Measurements from ENCODE around the gene ITFG1.
"Not testable (repeated sequence)": the region's sequence is repeated elsewhere in the genome, so short reads cannot be mapped to it uniquely, and the experiment has no call there.

ITFG1 gene

GRCh38 chr16:47142821-47143676, 317.8 kb downstream of the ITFG1 start:
- Mint-ChIP-seq H3K9me3 (no peaks in the 10 kb centered on the region), H3K27me3 (ENCODE audit: low read depth) (peaks cover 36% of the 10 kb centered on the region), H3K27ac (no peak overlapping the region), H3K36me3 (ENCODE audit: low read depth) (no peaks in the 10 kb centered on the region), H3K4me1 (ENCODE audit: low read depth) (peaks cover 10% of the 10 kb centered on the region), H3K4me3 (peak overlapping the region; percentile 81)
- DNase-seq (ENCODE audit: low spot score), result peak; percentile 66

GRCh38 chr16:47142486-47142820, 318.4 kb downstream of the ITFG1 start:
- no peak overlapping the region for H3K27ac Mint-ChIP-seq
- no peaks in the 10 kb centered on the region for H3K36me3 Mint-ChIP-seq (ENCODE audit: low read depth)
- peaks cover 10% of the 10 kb centered on the region for H3K4me1 Mint-ChIP-seq (ENCODE audit: low read depth)
- no peaks in the 10 kb centered on the region for H3K9me3 Mint-ChIP-seq
- DNase-seq (ENCODE audit: low spot score), result no peak
- peaks cover 36% of the 10 kb centered on the region for H3K27me3 Mint-ChIP-seq (ENCODE audit: low read depth)
- H3K4me3 Mint-ChIP-seq, result peak overlapping the region; percentile 81

- Mint-ChIP-seq H3K36me3 (ENCODE audit: low read depth) (no peaks in the 10 kb centered on the region), H3K27me3 (ENCODE audit: low read depth) (peaks cover 36% of the 10 kb centered on the region), H3K4me1 (ENCODE audit: low read depth) (peaks cover 10% of the 10 kb centered on the region), H3K9me3 (no peaks in the 10 kb centered on the region), H3K4me3 (peak overlapping the region; percentile 81), H3K27ac (no peak overlapping the region)
- peak; percentile 77 for DNase-seq (ENCODE audit: low spot score)
These were observed 318.9 kb downstream of the ITFG1 start for GRCh38 chr16:47141773-47142485.

GRCh38 chr16:47140686-47141085, 320.2 kb downstream of the ITFG1 start:
- H3K4me1 Mint-ChIP-seq (ENCODE audit: low read depth), result peaks cover 12% of the 10 kb centered on the region
- peaks cover 31% of the 10 kb centered on the region for H3K27me3 Mint-ChIP-seq (ENCODE audit: low read depth)
- H3K36me3 Mint-ChIP-seq (ENCODE audit: low read depth), result no peaks in the 10 kb centered on the region

GRCh38 chr16:47139561-47140185, 321.2 kb downstream of the ITFG1 start:
- Mint-ChIP-seq H3K27ac (no peak overlapping the region), H3K9me3 (no peaks in the 10 kb centered on the region), H3K4me1 (ENCODE audit: low read depth) (peaks cover 12% of the 10 kb centered on the region), H3K4me3 (no peak overlapping the region), H3K36me3 (ENCODE audit: low read depth) (no peaks in the 10 kb centered on the region), H3K27me3 (ENCODE audit: low read depth) (peaks cover 21% of the 10 kb centered on the region)
- DNase-seq (ENCODE audit: low spot score), result no peak

More at GRCh38 chr16:47140686-47141085, 320.2 kb downstream of the ITFG1 start:
- no peak overlapping the region for H3K4me3 Mint-ChIP-seq
- no peak for DNase-seq (ENCODE audit: low spot score)
- H3K27ac Mint-ChIP-seq, result no peak overlapping the region
- H3K9me3 Mint-ChIP-seq, result no peaks in the 10 kb centered on the region

- DNase-seq (ENCODE audit: low spot score); H3K27ac Mint-ChIP-seq; H3K36me3 Mint-ChIP-seq (ENCODE audit: low read depth); H3K9me3 Mint-ChIP-seq; H3K4me3 Mint-ChIP-seq: not testable (repeated sequence)
- Mint-ChIP-seq H3K4me1 (ENCODE audit: low read depth) (peaks cover 12% of the 10 kb centered on the region), H3K27me3 (ENCODE audit: low read depth) (peaks cover 16% of the 10 kb centered on the region)
These were observed 322.9 kb downstream of the ITFG1 start for GRCh38 chr16:47137925-47138324.

GRCh38 chr16:47136099-47136842, 324.6 kb downstream of the ITFG1 start:
- Mint-ChIP-seq H3K4me3 (no peak overlapping the region), H3K27me3 (ENCODE audit: low read depth) (peaks cover 5% of the 10 kb centered on the region), H3K4me1 (ENCODE audit: low read depth) (peaks cover 2% of the 10 kb centered on the region), H3K9me3 (no peaks in the 10 kb centered on the region), H3K27ac (no peak overlapping the region), H3K36me3 (ENCODE audit: low read depth) (no peaks in the 10 kb centered on the region)
- DNase-seq (ENCODE audit: low spot score), result no peak

GRCh38 chr16:47134550-47134949, 326.3 kb downstream of the ITFG1 start:
- H3K27me3 Mint-ChIP-seq (ENCODE audit: low read depth), result peaks cover 11% of the 10 kb centered on the region
- no peak for DNase-seq (ENCODE audit: low spot score)
- no peaks in the 10 kb centered on the region for H3K9me3 Mint-ChIP-seq
- H3K4me1 Mint-ChIP-seq (ENCODE audit: low read depth), result peaks cover 2% of the 10 kb centered on the region
- H3K36me3 Mint-ChIP-seq (ENCODE audit: low read depth), result no peaks in the 10 kb centered on the region
- H3K27ac Mint-ChIP-seq, result no peak overlapping the region
- H3K4me3 Mint-ChIP-seq, result no peak overlapping the region

- H3K36me3 Mint-ChIP-seq (ENCODE audit: low read depth), result no peaks in the 10 kb centered on the region
- H3K27me3 Mint-ChIP-seq (ENCODE audit: low read depth), result peaks cover 10% of the 10 kb centered on the region
- no peak for DNase-seq (ENCODE audit: low spot score)
- H3K4me3 Mint-ChIP-seq, result no peak overlapping the region
- peaks cover 2% of the 10 kb centered on the region for H3K4me1 Mint-ChIP-seq (ENCODE audit: low read depth)
- no peak overlapping the region for H3K27ac Mint-ChIP-seq
- no peaks in the 10 kb centered on the region for H3K9me3 Mint-ChIP-seq
These were observed 328.6 kb downstream of the ITFG1 start for GRCh38 chr16:47132308-47132707.

- Mint-ChIP-seq H3K9me3 (no peaks in the 10 kb centered on the region), H3K27ac (no peak overlapping the region), H3K36me3 (ENCODE audit: low read depth) (no peaks in the 10 kb centered on the region), H3K4me3 (no peak overlapping the region), H3K27me3 (ENCODE audit: low read depth) (peaks cover 10% of the 10 kb centered on the region), H3K4me1 (ENCODE audit: low read depth) (no peaks in the 10 kb centered on the region)
- no peak for DNase-seq (ENCODE audit: low spot score)
These were observed 331.0 kb downstream of the ITFG1 start for GRCh38 chr16:47129755-47130435.

- Mint-ChIP-seq H3K4me3 (no peak overlapping the region), H3K27ac (no peak overlapping the region), H3K9me3 (no peaks in the 10 kb centered on the region), H3K36me3 (ENCODE audit: low read depth) (no peaks in the 10 kb centered on the region), H3K4me1 (ENCODE audit: low read depth) (no peaks in the 10 kb centered on the region), H3K27me3 (ENCODE audit: low read depth) (peaks cover 10% of the 10 kb centered on the region)
- no peak for DNase-seq (ENCODE audit: low spot score)
These were observed 333.3 kb downstream of the ITFG1 start for GRCh38 chr16:47127541-47127940.

GRCh38 chr16:47125757-47126156, 335.1 kb downstream of the ITFG1 start:
- Mint-ChIP-seq H3K27me3 (ENCODE audit: low read depth) (peaks cover 11% of the 10 kb centered on the region), H3K4me3 (no peak overlapping the region), H3K27ac (no peak overlapping the region), H3K4me1 (ENCODE audit: low read depth) (no peaks in the 10 kb centered on the region), H3K9me3 (no peaks in the 10 kb centered on the region), H3K36me3 (ENCODE audit: low read depth) (no peaks in the 10 kb centered on the region)
- DNase-seq (ENCODE audit: low spot score), result no peak

- H3K27ac Mint-ChIP-seq, result no peak overlapping the region
- H3K4me3 Mint-ChIP-seq, result no peak overlapping the region
- H3K9me3 Mint-ChIP-seq, result no peaks in the 10 kb centered on the region
- peaks cover 25% of the 10 kb centered on the region for H3K27me3 Mint-ChIP-seq (ENCODE audit: low read depth)
- H3K36me3 Mint-ChIP-seq (ENCODE audit: low read depth), result no peaks in the 10 kb centered on the region
- no peak for DNase-seq (ENCODE audit: low spot score)
- H3K4me1 Mint-ChIP-seq (ENCODE audit: low read depth), result peaks cover 15% of the 10 kb centered on the region
These were observed 347.7 kb downstream of the ITFG1 start for GRCh38 chr16:47113130-47113529.
